GM19351 (cell line): ENCODE data around the gene SS18L1.

Experiments used
- ATAC-seq: cut with Tn5 transposase; IDR thresholded peaks from one replicate; pipeline ENCODE4 v1.9.1; 2021; ENCODE audit warnings: mild to moderate bottlenecking, moderate library complexity; ENCODE audit not compliant: unreplicated experiment

SS18L1 gene

DNA sequence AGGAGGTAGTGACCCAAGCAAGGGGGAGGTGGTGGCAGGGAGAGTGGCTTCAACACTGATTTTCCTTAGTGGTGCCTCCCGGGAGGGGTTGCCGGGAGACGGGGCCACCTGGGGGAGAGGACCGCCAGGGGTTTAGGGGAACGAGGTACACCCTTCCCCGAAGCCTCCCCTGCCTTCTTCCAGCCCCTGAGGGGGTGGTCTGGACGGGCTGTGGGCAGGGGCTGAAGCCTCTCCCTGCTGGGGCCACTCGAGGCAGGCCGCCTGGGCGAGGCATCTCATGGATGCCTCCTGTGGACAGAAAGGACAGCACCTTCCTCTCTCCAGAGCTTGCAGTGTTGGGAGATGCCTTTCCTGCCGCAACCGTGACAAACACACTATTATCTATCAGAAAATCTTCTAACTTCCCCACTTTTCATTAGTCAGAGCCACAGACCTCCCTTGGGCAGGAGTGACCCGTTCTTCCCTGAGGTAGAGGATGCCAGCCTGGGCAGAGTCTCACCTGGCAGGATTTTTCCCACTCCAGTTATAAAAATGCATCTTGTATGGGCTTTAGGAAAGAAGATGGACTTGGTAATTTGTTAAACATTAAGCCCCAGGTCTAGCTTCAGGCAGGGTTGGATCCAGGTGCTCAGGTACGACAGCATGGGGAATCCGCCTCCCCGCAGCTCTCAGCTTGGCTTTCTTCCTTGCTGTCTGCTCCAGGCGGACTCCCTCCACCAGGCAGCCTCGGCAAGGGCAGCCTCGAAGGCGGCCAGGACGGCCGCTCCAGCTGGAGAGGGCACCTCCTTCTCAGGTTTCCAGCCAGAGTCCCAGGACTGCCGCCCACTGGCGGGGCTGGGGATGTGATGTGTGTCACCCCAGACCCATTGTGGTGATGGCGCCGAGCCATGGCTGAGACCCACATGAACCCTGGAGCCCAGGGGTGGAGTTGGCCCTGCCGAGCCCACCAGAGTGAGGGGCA is 65.5 kb downstream of the SS18L1 start:
- ATAC-seq, result no peak

DNA sequence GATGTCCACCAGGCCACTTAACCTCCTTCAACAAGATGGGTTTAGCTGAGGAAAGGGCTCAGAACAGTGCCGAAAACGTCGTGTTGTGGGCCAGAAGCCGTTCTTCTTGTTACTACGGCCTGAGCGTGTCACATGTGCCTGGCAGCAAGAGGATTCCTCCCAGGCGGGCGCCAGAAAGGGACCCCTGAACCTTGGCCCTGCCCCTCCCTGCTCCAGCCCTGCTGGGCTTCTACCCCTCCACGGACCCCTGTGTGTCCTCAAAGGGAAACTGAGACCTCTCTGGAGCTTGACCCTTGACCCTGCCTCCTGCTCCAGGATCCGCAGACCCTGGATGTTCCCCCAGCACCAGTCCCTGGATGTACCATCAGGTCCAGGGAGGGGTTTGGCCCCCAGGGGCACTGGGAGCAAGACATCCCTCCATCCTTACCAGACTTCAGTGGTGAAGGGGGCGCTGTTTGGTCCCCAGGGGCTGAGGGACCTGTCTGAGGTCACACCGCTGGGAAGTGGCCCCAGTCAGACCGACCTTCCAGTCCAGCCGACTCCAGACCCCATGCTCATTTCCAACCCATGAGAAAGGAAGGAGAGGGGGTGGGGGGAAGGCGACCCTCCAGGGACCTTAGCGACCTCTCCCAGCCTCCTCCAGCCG is 66.4 kb downstream of the SS18L1 start:
- no peak for ATAC-seq

DNA sequence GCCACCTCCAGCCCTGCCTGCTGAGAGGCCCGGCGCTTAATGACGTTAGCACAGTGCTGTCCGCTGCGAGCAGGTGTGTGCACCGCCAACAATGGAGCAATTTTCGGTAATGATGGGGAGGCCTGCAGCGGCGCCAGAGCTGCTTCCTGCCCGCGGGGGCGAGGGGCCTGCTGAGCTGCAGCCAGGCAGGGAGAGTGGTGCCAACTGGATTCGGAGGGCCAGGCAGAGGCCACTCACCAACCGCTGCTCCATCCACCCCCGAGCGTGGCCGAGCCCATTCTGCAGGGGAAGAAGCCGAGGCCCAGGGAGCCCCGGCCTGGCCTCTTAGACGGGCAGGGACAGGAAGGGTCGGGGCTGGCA is 66.9 kb downstream of the SS18L1 start:
- ATAC-seq, result no peak

DNA sequence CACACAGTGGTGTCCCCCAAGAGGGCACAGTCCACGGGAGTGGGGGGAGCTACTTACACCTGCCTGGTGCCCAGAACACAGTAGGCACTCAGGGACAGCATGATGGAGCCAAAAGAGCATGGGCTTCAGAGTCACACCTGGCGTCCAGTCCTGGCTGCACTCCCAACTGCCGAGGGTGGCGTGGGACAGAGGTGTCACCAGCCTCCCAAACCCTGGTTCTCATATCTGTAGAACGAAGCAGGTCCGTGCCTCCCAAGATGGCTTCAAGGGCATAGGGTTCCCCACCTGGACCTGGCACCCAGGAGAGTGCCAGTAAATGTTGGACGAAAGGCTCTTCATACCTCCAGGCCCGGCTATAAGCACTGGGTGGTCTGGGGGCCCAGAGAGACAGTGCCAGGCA is 67.6 kb downstream of the SS18L1 start:
- no peak for ATAC-seq

DNA sequence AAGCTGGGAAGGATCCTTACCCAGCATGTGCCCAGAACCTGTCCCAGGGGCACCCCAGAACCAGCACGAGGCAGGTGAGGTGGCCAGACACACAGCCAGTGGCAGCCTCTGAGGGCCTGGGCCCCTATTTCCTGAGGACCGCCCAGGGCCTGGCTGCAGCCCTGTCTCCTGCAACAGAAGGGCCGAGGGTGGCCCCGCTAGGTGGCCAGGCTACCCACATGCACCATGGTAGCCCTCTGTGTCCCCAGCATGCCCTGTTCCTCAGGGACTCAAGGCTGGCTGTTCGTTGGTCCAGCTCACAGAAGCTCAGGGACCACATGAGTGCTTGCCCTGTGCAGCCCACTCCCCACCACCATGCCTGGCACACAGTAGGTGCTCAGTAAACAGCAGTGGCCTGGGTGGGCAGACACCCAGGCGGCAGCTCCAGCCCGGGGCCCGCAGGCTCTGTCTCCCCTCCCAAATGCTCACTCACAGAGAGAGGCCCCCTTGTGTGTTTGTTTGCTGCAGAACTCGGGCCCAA is 68.3 kb downstream of the SS18L1 start:
- no peak for ATAC-seq

DNA sequence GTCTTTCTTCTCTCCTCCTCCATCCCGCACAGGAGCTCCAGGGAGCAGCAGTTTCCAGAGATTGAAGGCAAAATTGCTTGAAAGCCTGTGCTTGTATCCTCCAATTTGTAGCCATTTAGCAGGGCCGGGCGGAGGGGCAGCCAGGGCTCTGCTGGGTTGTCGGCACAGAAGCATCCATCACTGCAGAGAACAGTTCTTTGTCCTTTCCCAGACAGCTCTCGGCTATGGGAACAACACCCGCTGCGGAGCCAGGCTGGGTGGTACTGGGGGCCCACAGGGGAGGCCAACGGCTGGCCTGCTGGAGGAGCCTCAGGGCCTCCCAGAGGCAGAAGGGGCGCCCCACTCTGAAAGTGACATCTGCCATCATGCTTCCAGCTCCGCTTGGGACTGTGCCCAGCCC is 68.7 kb downstream of the SS18L1 start:
- no peak for ATAC-seq

DNA sequence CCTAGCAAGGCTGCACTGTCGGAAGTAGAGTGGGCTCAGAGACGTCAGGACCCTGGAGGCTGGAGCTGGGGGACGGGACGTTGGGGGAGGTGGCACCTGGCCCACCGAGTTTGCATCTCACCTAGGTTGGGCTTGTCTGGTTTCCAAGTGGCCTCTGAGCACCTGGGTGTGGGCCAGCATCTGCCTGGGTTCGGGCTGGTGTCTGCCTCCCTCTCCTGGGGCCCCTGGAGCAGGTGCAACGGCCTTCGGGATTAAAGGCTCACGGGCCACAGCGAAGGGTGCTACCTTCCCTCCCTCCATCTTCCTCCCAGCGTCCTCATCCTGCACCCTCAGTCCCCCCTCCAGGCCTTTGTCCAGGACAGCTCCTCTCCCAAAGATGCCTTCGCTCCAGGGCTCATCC is 70.5 kb downstream of the SS18L1 start:
- no peak for ATAC-seq

DNA sequence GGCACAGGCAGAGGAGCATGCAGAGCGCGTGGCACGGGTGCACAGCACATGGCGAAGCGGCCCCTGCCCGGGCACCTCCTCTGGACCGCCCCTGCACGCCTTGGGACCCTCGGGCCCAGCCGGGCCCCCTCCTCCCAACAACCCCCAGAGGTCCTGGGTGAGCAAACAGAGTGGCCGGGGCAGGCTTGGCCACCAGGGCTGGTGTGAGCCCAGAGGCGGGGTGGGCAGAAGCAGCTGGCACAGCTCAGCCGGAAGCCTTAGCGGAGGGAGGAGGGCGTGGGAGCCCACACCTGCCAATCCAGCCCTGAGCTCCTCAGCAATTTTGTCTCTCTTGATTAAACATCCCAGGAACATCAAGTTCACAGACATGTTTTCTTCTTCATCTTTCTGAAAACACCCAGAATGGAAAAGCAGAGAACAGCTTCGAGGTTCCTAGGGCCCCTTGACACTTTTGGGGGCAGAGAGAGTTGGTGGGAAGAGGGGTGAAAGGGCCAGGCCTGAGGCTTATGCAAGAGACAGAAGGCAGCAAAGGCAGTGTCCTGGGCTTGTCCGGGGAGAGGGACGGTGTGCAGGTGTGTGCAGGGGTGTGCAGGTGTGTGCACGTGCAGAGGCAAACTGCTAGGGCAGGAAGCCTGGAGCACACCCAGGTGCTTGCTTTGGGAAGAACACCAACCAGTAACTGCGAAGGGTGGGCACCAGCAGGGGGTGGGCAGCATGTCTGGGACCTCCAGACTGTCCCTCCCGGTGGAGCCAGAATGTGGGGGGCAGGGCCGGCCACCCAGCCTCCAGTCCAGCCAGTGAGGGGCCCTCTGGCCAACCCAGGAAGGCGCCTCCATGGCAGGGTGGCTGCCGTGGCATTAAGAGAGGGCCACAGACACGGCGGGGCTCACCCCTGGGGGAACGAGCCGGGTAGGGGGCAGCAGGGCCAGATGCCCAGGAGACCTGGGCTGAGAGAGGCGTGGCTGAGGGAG is 71.7 kb downstream of the SS18L1 start:
- no peak for ATAC-seq

DNA sequence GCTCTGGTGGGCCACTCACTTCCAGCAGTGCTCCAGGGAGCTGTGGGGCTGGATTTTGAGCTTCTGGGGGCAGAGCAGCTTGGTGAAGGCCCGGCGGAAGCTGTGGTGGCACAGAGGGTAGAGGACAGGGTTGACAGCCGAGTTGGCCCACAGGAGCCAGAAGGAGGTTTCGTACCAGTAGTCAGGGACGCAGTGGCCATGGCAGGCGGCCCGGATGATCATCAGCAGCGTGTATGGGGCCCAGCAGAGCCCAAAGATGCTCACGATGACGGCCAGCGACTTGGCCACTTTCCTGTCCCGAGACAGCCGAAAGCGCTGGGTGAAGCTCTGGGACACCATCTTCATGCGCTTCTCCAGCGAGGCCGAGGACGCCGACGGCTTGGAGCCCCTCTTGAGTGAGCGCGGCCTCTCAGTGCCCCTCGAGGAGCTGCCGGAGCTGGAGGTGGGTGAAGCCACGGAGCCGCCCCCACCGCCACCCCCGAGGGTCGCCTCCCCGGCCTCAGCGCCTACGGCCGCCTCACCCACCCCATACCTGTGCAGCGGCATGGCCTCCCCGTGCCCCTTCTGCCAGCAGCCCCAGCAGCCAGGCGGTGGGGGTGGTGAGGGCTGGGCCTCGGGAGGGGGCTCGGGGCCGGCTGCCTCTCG is 72.5 kb downstream of the SS18L1 start:
- ATAC-seq, result no peak

DNA sequence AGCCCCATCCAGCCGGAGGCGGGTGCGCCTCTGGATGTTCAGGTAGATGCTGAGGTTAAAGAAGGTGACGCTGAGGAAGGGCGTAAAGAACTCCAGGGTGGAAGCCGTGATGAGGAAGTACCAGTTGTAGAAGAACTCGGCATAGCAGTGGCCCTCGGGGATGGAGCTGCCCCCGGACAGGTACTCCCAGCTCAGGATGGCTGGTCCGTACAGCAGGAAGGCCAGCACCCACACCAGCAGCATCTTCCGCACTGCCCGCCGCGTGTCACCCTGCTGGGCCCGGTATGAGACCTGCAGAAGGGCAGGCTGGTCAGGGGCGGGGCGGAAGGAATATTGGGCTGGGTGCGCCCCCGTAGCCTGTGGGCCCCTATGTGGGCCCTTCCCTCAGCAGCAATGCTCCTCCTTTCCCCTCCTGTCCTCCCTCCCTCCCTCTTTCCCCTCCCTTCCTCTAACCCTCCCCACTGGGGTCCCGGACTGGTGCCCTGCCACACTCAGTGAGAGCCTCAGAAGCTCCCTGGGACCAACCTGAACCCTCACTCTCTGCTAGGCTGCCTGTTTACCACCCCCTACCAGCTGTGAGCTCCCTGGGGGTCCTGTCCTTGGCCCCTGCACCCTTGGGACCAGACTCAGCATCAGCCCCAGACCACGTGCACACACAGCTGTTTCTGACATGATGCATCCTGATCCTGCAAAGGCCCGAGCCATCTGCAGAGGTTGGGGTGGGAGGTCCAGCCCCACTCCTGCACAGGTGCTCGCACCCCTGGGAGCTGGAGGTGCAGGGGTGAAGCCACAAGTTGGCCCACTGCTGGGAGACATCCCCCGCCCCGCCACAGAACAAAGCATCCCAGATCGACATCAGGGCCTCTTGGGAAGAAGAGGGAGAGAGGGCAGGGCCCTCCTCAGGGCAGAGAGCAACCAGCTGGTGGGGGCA is 73.3 kb downstream of the SS18L1 start:
- ATAC-seq, result no peak

DNA sequence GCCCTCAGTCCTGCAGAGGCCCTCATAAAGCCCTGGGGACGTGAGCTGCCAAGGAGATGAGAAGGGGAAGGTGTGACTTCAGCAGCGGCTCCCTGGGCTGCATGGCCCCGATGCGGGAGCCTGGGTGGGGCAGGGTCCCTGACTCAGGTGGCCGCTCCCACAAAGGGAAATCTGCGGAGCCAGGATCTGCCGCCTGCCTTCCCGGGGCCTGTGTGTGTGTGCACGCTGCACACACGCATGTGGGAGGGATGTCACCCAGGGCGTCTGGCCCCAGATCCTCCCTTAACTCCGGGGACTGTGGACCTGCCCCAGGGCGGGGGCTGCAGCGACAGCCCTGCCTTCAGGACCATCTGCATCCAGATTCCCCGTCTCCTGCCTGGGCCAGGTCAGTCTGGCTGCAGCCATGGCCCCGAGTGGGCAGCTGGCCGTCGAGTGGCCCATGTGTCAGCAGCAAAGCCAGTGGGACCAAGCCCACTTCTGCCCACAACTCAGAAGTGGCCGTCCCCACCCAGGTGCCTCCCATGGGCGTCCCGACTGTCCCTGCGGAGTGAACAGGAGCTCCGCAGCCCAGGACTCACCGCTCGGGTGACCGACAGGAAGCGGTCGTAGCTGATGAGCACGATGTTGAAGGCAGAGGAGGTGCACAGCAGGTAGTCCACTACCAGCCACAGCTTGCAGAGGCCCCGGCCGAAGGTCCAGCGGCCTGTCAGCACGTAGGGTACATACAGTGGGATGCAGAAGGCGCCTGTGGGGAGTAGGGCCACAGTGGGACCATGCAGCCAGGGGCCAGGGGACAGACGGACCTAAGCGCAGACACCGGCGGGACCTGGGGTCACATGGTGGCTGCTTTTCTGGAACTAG is 74.6 kb downstream of the SS18L1 start:
- ATAC-seq, result no peak

DNA sequence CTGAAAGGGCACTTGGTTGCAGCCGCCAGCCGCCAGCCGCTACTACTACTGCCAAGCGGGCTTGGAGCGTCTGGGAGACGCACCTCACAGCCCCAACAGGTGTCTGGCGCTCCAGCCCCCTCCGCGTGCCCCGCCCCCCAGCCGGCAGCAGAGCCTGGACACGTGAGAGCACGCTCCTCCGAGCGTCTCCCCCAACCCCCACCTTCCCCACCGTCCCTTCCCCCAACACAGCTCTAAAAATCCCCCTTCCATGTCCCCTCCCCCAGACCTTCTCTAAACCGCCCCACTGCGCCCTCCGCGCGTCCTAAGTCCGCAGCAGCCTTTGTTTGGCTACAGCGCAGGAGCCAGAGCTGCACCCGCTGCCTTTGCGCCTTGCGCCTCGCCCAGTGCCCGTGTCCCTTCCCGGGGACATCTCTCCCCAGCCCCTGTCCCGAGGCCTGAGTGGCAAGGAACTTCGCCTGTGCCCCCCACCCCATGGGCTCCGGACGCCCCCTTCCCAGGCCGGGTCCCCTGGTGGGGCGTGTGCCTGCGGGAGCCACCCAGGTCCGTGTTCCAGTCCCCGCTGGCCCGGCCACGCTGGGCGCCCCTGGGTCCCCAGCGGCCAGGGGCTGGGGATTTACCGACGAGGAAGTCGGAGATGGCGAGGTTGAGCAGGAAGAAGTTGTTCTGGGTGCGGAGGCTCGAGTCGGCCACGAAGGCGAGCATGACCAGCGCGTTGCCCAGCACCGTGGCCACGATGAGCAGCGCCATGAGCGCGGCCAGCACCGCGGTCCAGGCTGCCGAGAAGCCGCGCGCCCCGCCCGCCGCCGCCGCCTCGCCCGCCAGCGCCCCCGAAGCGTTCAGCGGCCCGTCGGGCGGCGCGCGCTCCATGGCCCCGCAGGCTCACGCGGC is 75.8 kb downstream of the SS18L1 start:
- ATAC-seq, result peak; percentile 22

DNA sequence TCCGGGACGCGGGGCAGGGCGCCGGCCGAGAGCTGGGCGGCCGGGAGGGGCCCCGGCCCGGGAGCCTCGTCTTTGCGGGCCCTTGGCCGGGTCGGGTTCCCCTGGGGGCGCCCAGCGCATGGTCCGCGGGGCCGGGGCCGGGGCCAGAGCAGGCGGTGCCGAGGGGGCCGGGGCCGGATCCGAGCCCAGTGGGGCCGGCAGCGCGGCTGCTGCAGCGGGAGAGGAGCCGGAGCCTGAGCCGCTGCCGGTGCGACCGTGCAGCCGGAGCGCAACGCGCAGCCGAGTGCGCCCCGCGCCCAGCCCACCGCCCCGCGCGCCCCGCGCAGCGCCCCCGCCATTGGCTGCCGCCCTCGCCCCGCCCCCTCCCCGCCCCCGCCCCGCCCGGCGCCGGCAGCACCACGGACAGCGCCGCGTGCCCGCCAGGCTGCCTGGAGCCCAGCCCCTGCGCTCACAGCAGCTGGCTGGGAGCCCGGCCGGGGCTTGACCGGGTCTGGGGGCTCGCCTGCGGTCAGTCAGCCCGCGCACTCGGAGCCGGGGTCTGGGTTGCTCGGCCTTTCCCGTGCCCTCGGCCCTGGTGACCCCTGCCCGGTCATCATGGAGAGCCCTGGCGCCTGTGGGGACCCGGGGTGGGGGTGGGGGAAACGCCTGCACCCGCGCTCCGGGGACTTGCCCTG is 76.6 kb downstream of the SS18L1 start, which contains the start of gene HRH3:
HRH3 (minus strand) TSS at position 287 of the 674 bp plus-strand sequence. CDS start 308 bp downstream, outside the sequence.
- ATAC-seq, result peak; percentile 43

DNA sequence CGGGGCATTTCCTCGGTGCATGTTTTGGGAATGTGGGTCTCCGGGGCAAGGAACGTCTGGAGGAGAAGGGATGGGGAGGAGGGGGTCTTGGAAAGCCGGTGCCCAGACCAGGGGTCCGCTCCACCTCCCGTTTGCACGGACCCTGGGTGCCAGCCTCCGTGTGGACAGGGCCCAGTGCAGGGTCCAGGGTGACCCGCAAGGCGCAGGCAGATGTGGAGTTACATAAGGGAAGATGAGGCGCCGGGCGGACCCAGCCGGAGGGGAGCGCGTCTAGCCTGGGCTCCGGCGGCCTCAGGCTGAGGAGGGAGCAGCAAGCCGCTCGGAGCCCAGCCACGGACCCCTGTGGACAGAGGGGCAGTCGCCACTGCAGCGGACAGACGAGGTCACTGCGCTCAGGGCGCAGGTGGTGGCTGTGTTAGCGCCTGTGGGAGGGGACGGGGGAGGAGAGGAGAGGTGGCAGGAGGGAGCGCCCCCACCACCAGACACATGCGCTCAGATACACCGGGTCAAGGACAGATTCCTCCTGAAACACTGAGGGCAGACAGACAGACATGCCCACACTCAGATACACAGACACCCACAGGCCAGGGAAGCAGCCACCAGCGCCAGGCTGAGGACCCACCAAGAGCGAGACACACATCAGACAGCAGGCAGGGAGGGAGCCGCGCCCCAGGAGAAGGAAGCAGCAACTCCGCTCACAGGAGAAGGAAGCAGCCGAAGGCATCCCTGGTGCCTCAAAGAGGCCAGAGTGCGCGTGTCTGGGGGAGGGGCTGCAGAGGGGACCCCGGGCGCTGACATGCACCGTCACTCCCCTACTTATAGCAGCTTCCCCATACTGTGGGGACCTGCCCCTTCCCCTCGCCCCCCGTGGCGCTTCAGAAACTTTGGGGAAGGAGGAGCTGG is 77.3 kb downstream of the SS18L1 start:
- no peak for ATAC-seq

DNA sequence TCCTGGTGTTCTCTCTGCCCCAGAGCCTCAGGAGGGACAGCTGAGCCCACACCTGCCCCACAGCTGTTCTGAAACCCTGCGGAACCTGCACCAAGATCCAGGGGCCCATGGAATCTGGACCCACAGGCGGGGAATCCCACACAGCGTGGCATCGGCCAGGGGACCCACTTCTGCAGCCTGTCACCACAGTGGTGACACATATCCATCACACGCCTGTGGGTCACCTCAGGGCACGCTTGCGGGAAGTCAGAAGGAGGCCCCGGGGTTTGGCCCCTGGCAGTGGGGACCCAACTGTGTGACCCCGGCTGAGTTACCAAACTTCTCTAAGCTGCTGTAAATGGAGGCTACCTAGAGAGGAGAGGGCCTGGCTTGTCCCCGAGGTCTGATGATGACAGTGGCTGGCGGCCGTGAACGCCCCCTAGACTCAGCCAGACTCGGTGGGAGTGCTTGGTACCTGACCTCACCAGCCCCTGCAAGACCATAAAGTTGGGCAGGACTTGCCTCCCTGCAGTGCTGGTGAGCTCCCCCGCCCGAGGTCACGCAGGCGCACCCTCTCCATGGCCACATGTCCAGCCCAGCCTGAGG is 78.8 kb downstream of the SS18L1 start:
- no peak for ATAC-seq
